ENCODE results near the gene SARDH. TPM values are rescaled to one million over a fixed set of nuclear protein-coding genes. Genes with fewer than 3 reads are reported as not detected.
A peak's percentile ranks its signal among the peaks of the same experiment; 100 is the strongest.

SARDH gene
- total RNA-seq, 1 donor from 2014 or later: 0.56 TPM

- Mint-ChIP-seq H3K4me1 (ENCODE audit: unreplicated experiment) (peaks cover 36% of the 10 kb centered on the region), H3K27ac (ENCODE audit: unreplicated experiment) (no peak overlapping the region), H3K9me3 (ENCODE audit: unreplicated experiment) (no peaks in the 10 kb centered on the region), H3K4me3 (ENCODE audit: unreplicated experiment) (no peak overlapping the region), H3K36me3 (ENCODE audit: unreplicated experiment) (no peaks in the 10 kb centered on the region), H3K27me3 (ENCODE audit: unreplicated experiment) (no peaks in the 10 kb centered on the region)
- no peak for TF ChIP-seq CTCF (IDR thresholded peaks at IDR 0.05)
- DNase-seq (ENCODE audit: extremely low spot score, unreplicated experiment): no peak
Measured at GRCh38 chr9:133713150-133713959, 24.8 kb downstream of the SARDH start.

- no peak for DNase-seq (ENCODE audit: extremely low spot score, unreplicated experiment)
- no peak overlapping the region for H3K4me3 Mint-ChIP-seq (ENCODE audit: unreplicated experiment)
- no peaks in the 10 kb centered on the region for H3K36me3 Mint-ChIP-seq (ENCODE audit: unreplicated experiment)
- no peak overlapping the region for H3K27ac Mint-ChIP-seq (ENCODE audit: unreplicated experiment)
- no peaks in the 10 kb centered on the region for H3K9me3 Mint-ChIP-seq (ENCODE audit: unreplicated experiment)
- no peak for TF ChIP-seq CTCF (IDR thresholded peaks at IDR 0.05)
- no peaks in the 10 kb centered on the region for H3K27me3 Mint-ChIP-seq (ENCODE audit: unreplicated experiment)
- H3K4me1 Mint-ChIP-seq (ENCODE audit: unreplicated experiment): peaks cover 36% of the 10 kb centered on the region
Measured at GRCh38 chr9:133712221-133713100, 25.7 kb downstream of the SARDH start.

GRCh38 chr9:133711428-133712220, 26.5 kb downstream of the SARDH start:
- peaks cover 35% of the 10 kb centered on the region for H3K4me1 Mint-ChIP-seq (ENCODE audit: unreplicated experiment)
- H3K4me3 Mint-ChIP-seq (ENCODE audit: unreplicated experiment): no peak overlapping the region
- no peak for TF ChIP-seq CTCF (IDR thresholded peaks at IDR 0.05)
- no peak for DNase-seq (ENCODE audit: extremely low spot score, unreplicated experiment)
- no peak overlapping the region for H3K27ac Mint-ChIP-seq (ENCODE audit: unreplicated experiment)
- no peaks in the 10 kb centered on the region for H3K27me3 Mint-ChIP-seq (ENCODE audit: unreplicated experiment)
- H3K9me3 Mint-ChIP-seq (ENCODE audit: unreplicated experiment): no peaks in the 10 kb centered on the region
- H3K36me3 Mint-ChIP-seq (ENCODE audit: unreplicated experiment): no peaks in the 10 kb centered on the region

GRCh38 chr9:133710661-133711427, 27.3 kb downstream of the SARDH start:
- Mint-ChIP-seq H3K27me3 (ENCODE audit: unreplicated experiment) (peaks cover 4% of the 10 kb centered on the region), H3K4me1 (ENCODE audit: unreplicated experiment) (peaks cover 31% of the 10 kb centered on the region), H3K36me3 (ENCODE audit: unreplicated experiment) (no peaks in the 10 kb centered on the region), H3K4me3 (ENCODE audit: unreplicated experiment) (no peak overlapping the region), H3K9me3 (ENCODE audit: unreplicated experiment) (no peaks in the 10 kb centered on the region), H3K27ac (ENCODE audit: unreplicated experiment) (peak overlapping the region; percentile 34)
- DNase-seq (ENCODE audit: extremely low spot score, unreplicated experiment): no peak
- no peak for TF ChIP-seq CTCF (IDR thresholded peaks at IDR 0.05)
